Left lung (tissue), 10 donors: ENCODE data around the gene PMPCA. TPM values are rescaled to one million over a fixed set of nuclear protein-coding genes. Genes with fewer than 3 reads are reported as not detected.

ENCODE experiments used
- ATAC-seq: fragments of 200-7000 bp; cut with Tn5 transposase; one replicate; pipeline ENCODE4 v1.9.1; 2020; ENCODE audit warnings: moderate library complexity
- DNase-seq, 4 donors: peaks; one replicate each; pipeline ENCODE4 v3.0.0-alpha.2; 2013 to 2020
- H3K27ac ChIP-seq, 2 donors: fragments of 200-600 bp; sonication (generic) in 1 of 2; one replicate each; pipeline versions ENCODE4 v1.5.0 to v1.8.0; 2020 to 2021
- H3K27me3 ChIP-seq, 2 donors: fragments of 200-600 bp; sonication (generic) in 1 of 2; one replicate each; pipeline versions ENCODE4 v1.5.0 to v1.8.0; 2020 to 2021
- H3K36me3 ChIP-seq, 2 donors: fragments of 200-600 bp; sonication (generic) in 1 of 2; one replicate each; pipeline versions ENCODE4 v1.5.0 to v1.8.0; 2020 to 2021
- H3K4me1 ChIP-seq, 2 donors: fragments of 200-600 bp; one replicate each; pipeline ENCODE4 v1.8.0; 2021
- H3K4me3 ChIP-seq, 2 donors: fragments of 200-600 bp; sonication (generic) in 1 of 2; one replicate each; pipeline versions ENCODE4 v1.5.0 to v1.8.0; 2020 to 2021; ENCODE audit warnings: mild to moderate bottlenecking in 1 of 2
- H3K9me3 ChIP-seq, 2 donors: fragments of 200-600 bp; sonication (generic) in 1 of 2; one replicate each; pipeline versions ENCODE4 v1.5.0 to v1.8.0; 2020 to 2021
- intact Hi-C, 2 donors: fragments of 100-400 bp; cut with DNase I; formaldehyde crosslinking; loops; one replicate each; pipeline versions ENCODE4 v1.11.2 to v1.14.2; 2022
- polyA plus RNA-seq, 6 donors: library from polyadenylated mRNA; unstranded; fragments of 120-200 nt; gene quantifications; one replicate each; pipeline ENCODE4 v1.2.1, GENCODE V29; 2013; ENCODE audit not compliant: insufficient read length in 6 of 6
- total RNA-seq, 2 donors: library from RNA; stranded (reverse); fragmentation: NEBNext Ultra II Directional; extraction: Animal tissue kit (Norgen Biotek cat#: 25700); gene quantifications; one replicate each; pipeline ENCODE4 v1.2.1, GENCODE V29; 2021
- TF ChIP-seq, protein P1 (sequence below), 2 donors: fragments of 200-600 bp; sonication (generic) in 1 of 2; IDR thresholded peaks; one replicate each; pipeline versions ENCODE4 v1.5.0 to v1.8.0; 2021; ENCODE audit warnings: antibody characterized with exemption in 2 of 2
- donor health status: DM: no; HTN: yes; CAD: no.
- donor health status: DM: no; HTN: no; CAD: no.

PMPCA gene
- total and polyA plus RNA-seq, 8 donors = 44.7 to 59.5 (median 53.1) TPM

DNA sequence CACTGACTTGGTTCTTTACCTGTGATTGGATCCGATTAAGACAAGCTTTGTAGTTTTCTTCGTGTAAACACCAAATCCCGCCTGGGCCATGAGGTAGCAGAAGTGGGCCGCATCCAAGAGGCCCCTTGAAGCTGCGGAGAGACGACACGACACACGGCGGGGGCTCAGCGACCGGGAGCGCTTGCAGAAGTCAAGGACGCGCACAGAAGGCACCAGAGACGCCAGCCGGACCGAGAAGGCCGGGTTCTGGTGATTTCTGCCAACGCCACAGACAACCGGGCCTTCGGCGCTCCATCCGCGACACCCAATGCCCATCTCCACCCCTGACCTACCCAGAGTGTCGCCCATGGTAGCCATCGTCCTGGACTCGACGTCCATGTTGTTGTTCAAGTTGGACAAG lies 49.0 kb downstream of the PMPCA start:
- DNase-seq = no peak
- Histone ChIP-seq H3K27me3 (no peaks in the 10 kb centered on the region), H3K36me3 (peaks cover 0 to 100% of the 10 kb centered on the region in 2 donors), H3K27ac (no peak overlapping the region), H3K9me3 (no peaks in the 10 kb centered on the region), H3K4me3 (no peak overlapping the region), H3K4me1 (no peaks in the 10 kb centered on the region)
- no peak for ATAC-seq
- TF ChIP-seq, protein P1, sequence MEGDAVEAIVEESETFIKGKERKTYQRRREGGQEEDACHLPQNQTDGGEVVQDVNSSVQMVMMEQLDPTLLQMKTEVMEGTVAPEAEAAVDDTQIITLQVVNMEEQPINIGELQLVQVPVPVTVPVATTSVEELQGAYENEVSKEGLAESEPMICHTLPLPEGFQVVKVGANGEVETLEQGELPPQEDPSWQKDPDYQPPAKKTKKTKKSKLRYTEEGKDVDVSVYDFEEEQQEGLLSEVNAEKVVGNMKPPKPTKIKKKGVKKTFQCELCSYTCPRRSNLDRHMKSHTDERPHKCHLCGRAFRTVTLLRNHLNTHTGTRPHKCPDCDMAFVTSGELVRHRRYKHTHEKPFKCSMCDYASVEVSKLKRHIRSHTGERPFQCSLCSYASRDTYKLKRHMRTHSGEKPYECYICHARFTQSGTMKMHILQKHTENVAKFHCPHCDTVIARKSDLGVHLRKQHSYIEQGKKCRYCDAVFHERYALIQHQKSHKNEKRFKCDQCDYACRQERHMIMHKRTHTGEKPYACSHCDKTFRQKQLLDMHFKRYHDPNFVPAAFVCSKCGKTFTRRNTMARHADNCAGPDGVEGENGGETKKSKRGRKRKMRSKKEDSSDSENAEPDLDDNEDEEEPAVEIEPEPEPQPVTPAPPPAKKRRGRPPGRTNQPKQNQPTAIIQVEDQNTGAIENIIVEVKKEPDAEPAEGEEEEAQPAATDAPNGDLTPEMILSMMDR (IDR thresholded peaks at IDR 0.05) = no peak
- intact Hi-C loops = no loop called here

DNA sequence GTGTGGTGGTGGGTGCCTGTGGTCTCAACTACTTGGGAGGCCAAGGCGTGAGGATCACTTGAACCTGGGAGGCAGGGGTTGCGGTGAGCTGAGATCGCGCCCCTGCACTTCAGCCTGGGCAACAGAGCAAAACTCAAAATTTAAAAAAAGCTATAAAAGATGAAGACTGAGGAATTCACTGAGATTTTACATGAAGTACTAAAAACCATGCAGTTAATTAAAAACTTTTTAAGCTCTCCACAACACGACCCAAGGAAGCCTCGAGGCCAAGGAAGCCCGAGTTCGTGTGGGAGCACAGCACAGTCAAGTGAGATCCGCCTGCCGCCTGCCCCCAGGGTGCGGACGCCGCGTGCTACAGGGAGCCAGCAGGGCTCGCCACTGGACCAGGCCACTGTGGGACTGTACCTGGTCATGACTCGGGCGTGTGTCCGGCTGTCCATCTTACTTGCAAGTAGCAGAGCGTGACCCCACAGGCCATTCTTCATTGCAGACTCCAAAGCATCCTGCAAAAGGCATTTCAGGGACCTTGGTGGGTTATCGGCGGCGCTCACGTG lies 50.4 kb downstream of the PMPCA start:
- peaks cover 0 to 100% of the 10 kb centered on the region in 2 donors for H3K36me3 ChIP-seq
- H3K4me3 ChIP-seq = no peak overlapping the region
- H3K9me3 ChIP-seq = no peaks in the 10 kb centered on the region
- no peaks in the 10 kb centered on the region for H3K4me1 ChIP-seq
- no peaks in the 10 kb centered on the region for H3K27me3 ChIP-seq
- TF ChIP-seq, protein P1 (IDR thresholded peaks at IDR 0.05) = no peak
- H3K27ac ChIP-seq = no peak overlapping the region
- no peak for ATAC-seq
- DNase-seq = no peak
- intact Hi-C loops = no loop called here

DNA sequence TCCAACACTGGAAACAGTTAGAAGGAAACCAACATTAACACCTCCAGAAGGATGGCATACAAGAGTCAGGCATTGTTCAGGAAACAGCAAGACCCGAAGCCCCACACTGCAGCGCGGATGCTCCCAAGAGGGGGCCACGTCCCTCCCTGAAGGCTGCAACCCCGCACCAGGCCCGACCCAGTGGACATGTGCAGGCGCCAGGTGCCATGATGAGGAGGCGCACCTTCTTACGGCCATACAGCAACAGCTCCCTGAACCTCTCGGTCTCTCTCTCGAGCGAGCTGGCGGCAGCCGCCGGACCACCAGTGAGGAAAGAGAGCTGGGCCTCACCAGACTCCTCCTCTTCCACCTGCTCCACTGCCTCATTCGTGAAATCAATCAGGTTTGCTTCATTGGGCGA lies 52.2 kb downstream of the PMPCA start:
- Histone ChIP-seq H3K27ac (no peak overlapping the region), H3K9me3 (no peaks in the 10 kb centered on the region), H3K4me3 (no peak overlapping the region), H3K36me3 (peaks cover 0 to 100% of the 10 kb centered on the region in 2 donors), H3K27me3 (no peaks in the 10 kb centered on the region), H3K4me1 (no peaks in the 10 kb centered on the region)
- TF ChIP-seq, protein P1 (IDR thresholded peaks at IDR 0.05) = no peak
- intact Hi-C loops = no loop called here
- DNase-seq (no peak), ATAC-seq (no peak)

- ATAC-seq = no peak
- Histone ChIP-seq H3K4me1 (no peaks in the 10 kb centered on the region), H3K9me3 (no peaks in the 10 kb centered on the region), H3K27me3 (no peaks in the 10 kb centered on the region), H3K4me3 (no peak overlapping the region), H3K27ac (no peak overlapping the region), H3K36me3 (peaks cover 0 to 100% of the 10 kb centered on the region in 2 donors)
- intact Hi-C loops = no loop called here
- TF ChIP-seq, protein P1 (IDR thresholded peaks at IDR 0.05) = no peak
- DNase-seq = no peak
These were observed 53.1 kb downstream of the PMPCA start for GRCh38 chr9:136463578-136463977.

DNA sequence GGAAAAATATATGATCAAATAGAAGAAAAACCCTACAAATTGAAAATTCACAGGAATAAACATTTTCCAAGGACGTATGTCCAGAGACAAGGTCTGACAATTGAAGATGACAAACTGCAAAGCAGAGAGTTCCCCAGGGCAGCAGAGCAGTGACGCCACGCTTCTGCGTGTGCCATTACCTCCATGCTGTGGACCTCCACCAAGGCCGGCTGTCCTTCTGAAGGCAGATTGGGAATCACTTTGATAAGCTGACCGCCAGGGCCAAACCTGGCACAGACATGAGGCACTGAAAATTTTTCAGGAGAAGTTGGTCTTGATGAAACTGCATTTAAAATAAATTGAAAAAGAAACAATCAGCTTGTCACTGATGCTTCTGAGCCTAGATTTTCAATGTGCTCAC lies 53.8 kb downstream of the PMPCA start:
- intact Hi-C loops = no loop called here
- Histone ChIP-seq H3K27ac (no peak overlapping the region), H3K27me3 (no peaks in the 10 kb centered on the region), H3K4me1 (no peaks in the 10 kb centered on the region), H3K9me3 (no peaks in the 10 kb centered on the region), H3K4me3 (no peak overlapping the region), H3K36me3 (peaks cover 0 to 100% of the 10 kb centered on the region in 2 donors)
- TF ChIP-seq, protein P1 (IDR thresholded peaks at IDR 0.05) = no peak
- ATAC-seq = no peak
- no peak for DNase-seq
